ENCODE data around the gene HPN. TPM values are rescaled to one million over a fixed set of nuclear protein-coding genes. Genes with fewer than 3 reads are reported as not detected.
A peak's percentile ranks its signal among the peaks of the same experiment; 100 is the strongest.
"Not testable (repeated sequence)": the region's sequence is repeated elsewhere in the genome, so short reads cannot be mapped to it uniquely, and the experiment has no call there.

The HPN gene
- total RNA-seq, 1 donor from 2014 or later = 0.30 TPM

DNA sequence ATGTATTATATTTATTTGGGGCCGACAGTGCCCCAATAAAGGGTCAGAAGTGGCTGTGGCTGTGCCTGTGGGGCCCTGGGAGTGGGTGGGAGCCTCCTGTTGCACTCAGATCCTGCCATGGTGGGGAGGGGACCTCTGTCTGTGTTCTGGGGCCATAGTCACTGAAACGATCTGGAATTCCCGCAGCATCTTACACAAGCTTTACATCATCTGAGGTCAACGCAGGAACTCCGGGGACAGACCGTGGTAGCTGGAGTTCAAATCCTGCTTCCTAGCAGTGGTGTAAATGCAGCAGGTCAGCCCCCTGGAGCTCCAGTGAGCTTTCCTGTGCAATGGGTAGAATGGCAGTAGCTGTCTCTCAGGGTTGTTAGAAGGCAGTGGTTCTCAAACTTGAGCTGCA, 15.1 kb upstream of the HPN start:
- Histone ChIP-seq H3K9ac (no peak overlapping the region), H3K27ac (no peak overlapping the region), H3F3A (ENCODE audit: low read depth) (peaks cover 33% of the 10 kb centered on the region), H3K27me3 (peaks cover 17% of the 10 kb centered on the region), H3K4me3 (no peak overlapping the region), H3K79me2 (ENCODE audit: low read depth) (no peaks in the 10 kb centered on the region), H3K4me2 (no peak overlapping the region), H4K20me1 (ENCODE audit: low read depth) (no peaks in the 10 kb centered on the region), H3K4me1 (no peaks in the 10 kb centered on the region), H2AFZ (replicated peaks) (no peak overlapping the region), H3K36me3 (no peaks in the 10 kb centered on the region), H3K9me3 (ENCODE audit: low read depth) (no peaks in the 10 kb centered on the region)
- H3K36me3 Mint-ChIP-seq = peaks cover 12% of the 10 kb centered on the region
- no peak for TF ChIP-seq EZH2phosphoT487 (IDR thresholded peaks at IDR 0.05)
- TF ChIP-seq EZH2 (IDR thresholded peaks at IDR 0.05) = no peak
- TF ChIP-seq, protein P1, sequence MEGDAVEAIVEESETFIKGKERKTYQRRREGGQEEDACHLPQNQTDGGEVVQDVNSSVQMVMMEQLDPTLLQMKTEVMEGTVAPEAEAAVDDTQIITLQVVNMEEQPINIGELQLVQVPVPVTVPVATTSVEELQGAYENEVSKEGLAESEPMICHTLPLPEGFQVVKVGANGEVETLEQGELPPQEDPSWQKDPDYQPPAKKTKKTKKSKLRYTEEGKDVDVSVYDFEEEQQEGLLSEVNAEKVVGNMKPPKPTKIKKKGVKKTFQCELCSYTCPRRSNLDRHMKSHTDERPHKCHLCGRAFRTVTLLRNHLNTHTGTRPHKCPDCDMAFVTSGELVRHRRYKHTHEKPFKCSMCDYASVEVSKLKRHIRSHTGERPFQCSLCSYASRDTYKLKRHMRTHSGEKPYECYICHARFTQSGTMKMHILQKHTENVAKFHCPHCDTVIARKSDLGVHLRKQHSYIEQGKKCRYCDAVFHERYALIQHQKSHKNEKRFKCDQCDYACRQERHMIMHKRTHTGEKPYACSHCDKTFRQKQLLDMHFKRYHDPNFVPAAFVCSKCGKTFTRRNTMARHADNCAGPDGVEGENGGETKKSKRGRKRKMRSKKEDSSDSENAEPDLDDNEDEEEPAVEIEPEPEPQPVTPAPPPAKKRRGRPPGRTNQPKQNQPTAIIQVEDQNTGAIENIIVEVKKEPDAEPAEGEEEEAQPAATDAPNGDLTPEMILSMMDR (IDR thresholded peaks at IDR 0.05) = no peak
- DNase-seq (ENCODE audit: low spot score) = no peak
- no peak overlapping the region for H3K27ac Mint-ChIP-seq
- peaks cover 4% of the 10 kb centered on the region for H3K4me1 Mint-ChIP-seq
- no peaks in the 10 kb centered on the region for H3K9me3 Mint-ChIP-seq
- H3K4me3 Mint-ChIP-seq = no peak overlapping the region
- peaks cover 15% of the 10 kb centered on the region for H3K27me3 Mint-ChIP-seq (ENCODE audit: insufficient read depth, low read depth)

GRCh38 chr19:35027009-35027408, 14.5 kb upstream of the HPN start:
- peaks cover 19% of the 10 kb centered on the region for H3K27me3 Mint-ChIP-seq (ENCODE audit: insufficient read depth, low read depth)

GRCh38 chr19:35027851-35028599, 13.5 kb upstream of the HPN start:
- no peaks in the 10 kb centered on the region for H3K9me3 Mint-ChIP-seq
- TF ChIP-seq EZH2phosphoT487 (IDR thresholded peaks at IDR 0.05) (no peak), EZH2 (IDR thresholded peaks at IDR 0.05) (no peak)
- TF ChIP-seq, protein P1 (IDR thresholded peaks at IDR 0.05) = no peak
- peaks cover 40% of the 10 kb centered on the region for H3F3A ChIP-seq (ENCODE audit: low read depth)
- peaks cover 6% of the 10 kb centered on the region for H3K4me1 Mint-ChIP-seq
- H4K20me1 ChIP-seq (ENCODE audit: low read depth) = no peaks in the 10 kb centered on the region
- no peak overlapping the region for H3K4me3 ChIP-seq
- H3K79me2 ChIP-seq (ENCODE audit: low read depth) = no peaks in the 10 kb centered on the region
- H3K9ac ChIP-seq = no peak overlapping the region
- no peak for DNase-seq (ENCODE audit: low spot score)
- H3K27ac ChIP-seq = no peak overlapping the region
- H3K27ac Mint-ChIP-seq = no peak overlapping the region
- H3K27me3 Mint-ChIP-seq (ENCODE audit: insufficient read depth, low read depth) = peaks cover 27% of the 10 kb centered on the region
- no peak overlapping the region for H2AFZ ChIP-seq (replicated peaks)
- H3K4me3 Mint-ChIP-seq = peak overlapping the region; percentile 13
- no peak overlapping the region for H3K4me2 ChIP-seq
- peaks cover 33% of the 10 kb centered on the region for H3K27me3 ChIP-seq
- H3K9me3 ChIP-seq (ENCODE audit: low read depth) = no peaks in the 10 kb centered on the region
- H3K36me3 Mint-ChIP-seq = peaks cover 12% of the 10 kb centered on the region
- no peaks in the 10 kb centered on the region for H3K36me3 ChIP-seq
- H3K4me1 ChIP-seq = peaks cover 4% of the 10 kb centered on the region

More at GRCh38 chr19:35027009-35027408, 14.5 kb upstream of the HPN start:
- Histone ChIP-seq H3K4me2 (no peak overlapping the region), H3K9ac (no peak overlapping the region), H4K20me1 (ENCODE audit: low read depth) (no peaks in the 10 kb centered on the region), H3K79me2 (ENCODE audit: low read depth) (no peaks in the 10 kb centered on the region), H3K27me3 (peaks cover 23% of the 10 kb centered on the region), H3K27ac (no peak overlapping the region), H3K4me1 (peaks cover 4% of the 10 kb centered on the region), H3K4me3 (no peak overlapping the region), H3K9me3 (ENCODE audit: low read depth) (no peaks in the 10 kb centered on the region), H3K36me3 (no peaks in the 10 kb centered on the region), H3F3A (ENCODE audit: low read depth) (peaks cover 39% of the 10 kb centered on the region), H2AFZ (replicated peaks) (no peak overlapping the region)
- TF ChIP-seq EZH2 (IDR thresholded peaks at IDR 0.05) = no peak
- TF ChIP-seq EZH2phosphoT487 (IDR thresholded peaks at IDR 0.05) = no peak
- TF ChIP-seq, protein P1 (IDR thresholded peaks at IDR 0.05) = no peak
- peaks cover 12% of the 10 kb centered on the region for H3K36me3 Mint-ChIP-seq
- H3K27ac Mint-ChIP-seq = no peak overlapping the region
- no peaks in the 10 kb centered on the region for H3K9me3 Mint-ChIP-seq
- H3K4me3 Mint-ChIP-seq = no peak overlapping the region
- H3K4me1 Mint-ChIP-seq = peaks cover 6% of the 10 kb centered on the region
- DNase-seq (ENCODE audit: low spot score) = no peak

GRCh38 chr19:35028600-35028885, 13.0 kb upstream of the HPN start:
- not testable (repeated sequence) for H3K36me3 ChIP-seq; H3K4me3 ChIP-seq; H3K27ac ChIP-seq; H3K4me2 ChIP-seq; DNase-seq (ENCODE audit: low spot score); H3K9me3 Mint-ChIP-seq; H3K9ac ChIP-seq; H3K79me2 ChIP-seq (ENCODE audit: low read depth); H3K27ac Mint-ChIP-seq; H3K4me1 ChIP-seq; H3K4me1 Mint-ChIP-seq; H3K9me3 ChIP-seq (ENCODE audit: low read depth); H4K20me1 ChIP-seq (ENCODE audit: low read depth); H2AFZ ChIP-seq (replicated peaks)
- H3K4me3 Mint-ChIP-seq = peak overlapping the region; percentile 13
- peaks cover 12% of the 10 kb centered on the region for H3K36me3 Mint-ChIP-seq
- H3K27me3 Mint-ChIP-seq (ENCODE audit: insufficient read depth, low read depth) = peaks cover 27% of the 10 kb centered on the region
- Histone ChIP-seq H3F3A (ENCODE audit: low read depth) (peaks cover 40% of the 10 kb centered on the region), H3K27me3 (peaks cover 38% of the 10 kb centered on the region)

GRCh38 chr19:35029275-35029736, 12.2 kb upstream of the HPN start:
- not testable (repeated sequence) for H4K20me1 ChIP-seq (ENCODE audit: low read depth); H3K4me2 ChIP-seq; H3K36me3 Mint-ChIP-seq; H3K9me3 Mint-ChIP-seq; H3K27ac ChIP-seq; H3K36me3 ChIP-seq; H3K4me3 ChIP-seq; DNase-seq (ENCODE audit: low spot score); H3K79me2 ChIP-seq (ENCODE audit: low read depth); H3K4me1 ChIP-seq; H3K4me1 Mint-ChIP-seq; H2AFZ ChIP-seq (replicated peaks); H3K9me3 ChIP-seq (ENCODE audit: low read depth); H3K27ac Mint-ChIP-seq; H3K9ac ChIP-seq
- peaks cover 38% of the 10 kb centered on the region for H3K27me3 ChIP-seq
- peaks cover 27% of the 10 kb centered on the region for H3K27me3 Mint-ChIP-seq (ENCODE audit: insufficient read depth, low read depth)
- H3F3A ChIP-seq (ENCODE audit: low read depth) = peaks cover 40% of the 10 kb centered on the region
- H3K4me3 Mint-ChIP-seq = peak overlapping the region; percentile 71

All from neural progenitor cell (in vitro differentiated cells).